RWPE2 (cell line): Measurements from ENCODE around the gene KHDC4.

Experiments
- ATAC-seq: fragments of 200-7000 bp; cut with Tn5 transposase; 3 replicates; pipeline ENCODE4 v1.9.1; 2021; ENCODE audit warnings: low read depth
- DNase-seq: peaks from one replicate; pipeline ENCODE4 v3.0.0-alpha.2; 2020; ENCODE audit warnings: low spot score
- H3K27ac ChIP-seq: fragments of 450-650 bp; 2 replicates; pipeline ENCODE4 v1.5.1; 2017; ENCODE audit warnings: mild to moderate bottlenecking; ENCODE audit not compliant: poor library complexity, severe bottlenecking
- H3K27me3 ChIP-seq: fragments of 250-450 bp; sonication (Bioruptor Pico); 2 replicates; pipeline ENCODE4 v1.5.1; 2021; ENCODE audit warnings: mild to moderate bottlenecking, moderate library complexity; ENCODE audit not compliant: insufficient read depth, poor library complexity, severe bottlenecking
- H3K36me3 ChIP-seq: fragments of 250-450 bp; sonication (Bioruptor Pico); 2 replicates; pipeline ENCODE4 v1.5.1; 2020; ENCODE audit warnings: low read depth, mild to moderate bottlenecking, moderate library complexity
- H3K4me1 ChIP-seq: fragments of 250-450 bp; sonication (Bioruptor Pico); 2 replicates; pipeline ENCODE4 v1.5.1; 2021; ENCODE audit warnings: mild to moderate bottlenecking, moderate library complexity; ENCODE audit not compliant: insufficient read depth, poor library complexity, severe bottlenecking
- H3K4me3 ChIP-seq: fragments of 250-450 bp; sonication (Bioruptor Pico); 2 replicates; pipeline ENCODE4 v1.5.1; 2021; ENCODE audit warnings: mild to moderate bottlenecking, moderate library complexity; ENCODE audit not compliant: severe bottlenecking
- H3K9me3 ChIP-seq: fragments of 250-450 bp; sonication (Bioruptor Pico); 2 replicates; pipeline ENCODE4 v1.5.1; 2021; ENCODE audit warnings: mild to moderate bottlenecking, moderate library complexity; ENCODE audit not compliant: severe bottlenecking
- TF ChIP-seq, protein P1 (sequence below): fragments of 450-650 bp; IDR thresholded peaks from one replicate; pipeline ENCODE4 v1.5.1; 2017; ENCODE audit warnings: mild to moderate bottlenecking, moderate library complexity; ENCODE audit not compliant: poor library complexity, severe bottlenecking

The KHDC4 gene

DNA sequence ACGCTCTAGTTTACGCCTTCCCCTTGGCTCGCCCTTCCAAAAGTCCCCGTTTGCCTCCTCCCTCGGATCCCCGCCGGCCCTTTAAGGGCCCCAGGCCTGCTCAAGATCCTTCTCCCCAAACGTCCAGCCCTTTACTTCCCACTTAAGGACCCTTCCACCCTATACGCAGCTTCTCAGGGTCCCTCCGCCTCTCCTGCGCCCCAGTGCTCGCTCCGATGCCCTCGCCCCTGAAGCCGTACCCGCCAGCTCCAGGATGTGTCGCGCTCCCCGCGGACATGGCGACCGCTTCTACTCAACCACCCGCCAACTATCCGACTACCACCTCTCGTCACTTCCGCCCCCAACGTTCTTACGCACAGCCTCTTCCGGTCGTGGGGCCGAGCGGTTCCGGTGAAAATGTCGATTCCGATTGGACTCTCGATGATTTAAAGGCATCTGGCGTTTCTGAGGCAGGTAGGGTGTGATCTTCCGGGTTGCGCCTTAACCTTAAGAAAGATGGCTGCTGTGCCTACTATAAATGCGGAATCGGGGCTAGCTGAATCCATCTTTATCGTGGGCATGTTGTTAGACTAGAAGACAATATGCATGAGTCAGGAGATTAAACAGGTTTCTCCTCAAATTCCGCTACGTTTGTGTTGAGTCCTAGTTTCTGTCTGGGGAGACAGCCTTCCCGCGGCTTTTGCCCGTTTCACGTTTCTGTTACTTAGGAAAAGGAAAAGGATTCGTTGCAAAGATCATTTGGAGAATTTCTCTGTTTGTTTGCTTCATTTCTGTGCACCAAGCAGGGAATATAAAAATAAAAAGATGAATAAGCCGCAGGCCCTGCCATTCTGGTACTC, at the start of gene KHDC4:
TSS of gene KHDC4 (minus strand) at position 317 of the 839 bp plus-strand sequence. CDS start at position 277, 40 bp downstream.
- no peaks in the 10 kb centered on the region for H3K27me3 ChIP-seq
- H3K4me1 ChIP-seq = peaks cover 36% of the 10 kb centered on the region
- TF ChIP-seq, protein P1, sequence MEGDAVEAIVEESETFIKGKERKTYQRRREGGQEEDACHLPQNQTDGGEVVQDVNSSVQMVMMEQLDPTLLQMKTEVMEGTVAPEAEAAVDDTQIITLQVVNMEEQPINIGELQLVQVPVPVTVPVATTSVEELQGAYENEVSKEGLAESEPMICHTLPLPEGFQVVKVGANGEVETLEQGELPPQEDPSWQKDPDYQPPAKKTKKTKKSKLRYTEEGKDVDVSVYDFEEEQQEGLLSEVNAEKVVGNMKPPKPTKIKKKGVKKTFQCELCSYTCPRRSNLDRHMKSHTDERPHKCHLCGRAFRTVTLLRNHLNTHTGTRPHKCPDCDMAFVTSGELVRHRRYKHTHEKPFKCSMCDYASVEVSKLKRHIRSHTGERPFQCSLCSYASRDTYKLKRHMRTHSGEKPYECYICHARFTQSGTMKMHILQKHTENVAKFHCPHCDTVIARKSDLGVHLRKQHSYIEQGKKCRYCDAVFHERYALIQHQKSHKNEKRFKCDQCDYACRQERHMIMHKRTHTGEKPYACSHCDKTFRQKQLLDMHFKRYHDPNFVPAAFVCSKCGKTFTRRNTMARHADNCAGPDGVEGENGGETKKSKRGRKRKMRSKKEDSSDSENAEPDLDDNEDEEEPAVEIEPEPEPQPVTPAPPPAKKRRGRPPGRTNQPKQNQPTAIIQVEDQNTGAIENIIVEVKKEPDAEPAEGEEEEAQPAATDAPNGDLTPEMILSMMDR = no peak
- H3K4me3 ChIP-seq = peak within 1 kb of the TSS; percentile 91
- ATAC-seq (peak; percentile 87), DNase-seq (peak; percentile 94)
- H3K9me3 ChIP-seq = no peaks in the 10 kb centered on the region
- H3K36me3 ChIP-seq = peaks cover 47% of the 10 kb centered on the region
- peak within 1 kb of the TSS; percentile 72 for H3K27ac ChIP-seq

DNA sequence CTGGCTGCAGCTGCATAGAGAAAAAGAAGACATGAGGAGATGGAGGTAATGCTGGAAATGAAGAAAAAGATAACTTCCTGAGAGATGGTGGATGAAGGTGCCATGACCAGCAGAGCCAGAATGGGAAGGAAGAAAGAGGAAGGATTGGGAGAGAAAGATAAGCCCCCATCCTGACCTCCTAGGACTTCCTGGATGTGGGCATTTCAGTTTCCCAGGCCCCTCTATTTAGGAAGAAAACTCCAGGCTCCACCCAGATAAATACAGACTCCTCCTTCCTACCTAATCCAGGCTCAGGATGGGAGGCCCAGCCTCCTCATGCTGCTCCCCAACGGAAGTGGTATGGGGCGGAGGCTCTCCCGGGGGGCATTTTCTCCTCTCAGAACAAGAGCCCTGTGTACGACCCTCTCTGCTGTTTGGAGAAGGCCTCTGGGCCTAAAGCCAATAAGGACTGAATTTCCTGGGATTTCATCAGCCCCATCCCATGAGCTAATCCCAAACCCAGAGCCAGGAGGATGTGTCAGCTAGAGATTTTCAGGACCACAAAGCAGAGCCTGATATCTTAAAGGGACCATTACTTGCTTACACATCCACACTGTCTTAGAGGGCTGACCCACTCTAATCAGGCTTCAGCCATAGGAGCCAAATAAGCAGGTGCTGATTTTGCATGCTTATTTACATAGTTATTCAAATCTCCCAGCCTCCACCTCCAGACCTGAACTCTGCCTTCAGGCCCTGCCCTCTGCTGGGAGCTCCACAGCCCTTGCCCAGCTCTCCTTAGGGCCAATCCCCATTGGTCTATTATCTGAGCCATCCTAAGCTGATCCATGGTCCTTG, 49.2 kb upstream of the KHDC4 start:
- peak; percentile 80 for ATAC-seq

DNA sequence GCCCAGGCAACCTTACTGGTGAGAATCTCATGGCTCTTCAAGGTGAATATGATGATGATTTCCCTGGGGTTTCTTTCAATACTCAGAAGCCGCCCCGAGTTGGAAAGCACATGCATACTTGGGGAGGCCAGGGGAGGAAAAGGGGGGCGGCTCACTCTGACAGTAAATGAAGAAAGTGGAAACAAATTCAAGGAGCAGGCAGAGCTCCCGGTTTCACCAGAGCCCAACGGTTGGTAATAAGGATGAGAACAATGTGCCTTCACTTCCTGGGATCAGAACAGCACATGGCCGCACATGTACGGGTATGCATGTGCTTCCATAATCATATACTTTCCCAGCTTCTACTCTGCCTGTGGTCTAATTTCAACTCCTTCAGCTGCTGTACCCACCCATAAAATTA, 47.9 kb upstream of the KHDC4 start:
- H3K36me3 ChIP-seq = peaks cover 37% of the 10 kb centered on the region
- no peaks in the 10 kb centered on the region for H3K27me3 ChIP-seq
- peak overlapping the region; percentile 96 for H3K27ac ChIP-seq
- ATAC-seq = no peak
- peaks cover 38% of the 10 kb centered on the region for H3K4me1 ChIP-seq
- no peaks in the 10 kb centered on the region for H3K9me3 ChIP-seq
- no peak for DNase-seq
- peak overlapping the region; percentile 61 for H3K4me3 ChIP-seq
- TF ChIP-seq, protein P1 = no peak

More for the DNA sequence above, 49.2 kb upstream of the KHDC4 start:
- Histone ChIP-seq H3K27me3 (no peaks in the 10 kb centered on the region), H3K9me3 (no peaks in the 10 kb centered on the region), H3K4me3 (peak overlapping the region; percentile 61), H3K36me3 (peaks cover 30% of the 10 kb centered on the region), H3K27ac (peak overlapping the region; percentile 96), H3K4me1 (peaks cover 38% of the 10 kb centered on the region)
- TF ChIP-seq, protein P1 = peak; percentile 32
- peak; percentile 90 for DNase-seq

DNA sequence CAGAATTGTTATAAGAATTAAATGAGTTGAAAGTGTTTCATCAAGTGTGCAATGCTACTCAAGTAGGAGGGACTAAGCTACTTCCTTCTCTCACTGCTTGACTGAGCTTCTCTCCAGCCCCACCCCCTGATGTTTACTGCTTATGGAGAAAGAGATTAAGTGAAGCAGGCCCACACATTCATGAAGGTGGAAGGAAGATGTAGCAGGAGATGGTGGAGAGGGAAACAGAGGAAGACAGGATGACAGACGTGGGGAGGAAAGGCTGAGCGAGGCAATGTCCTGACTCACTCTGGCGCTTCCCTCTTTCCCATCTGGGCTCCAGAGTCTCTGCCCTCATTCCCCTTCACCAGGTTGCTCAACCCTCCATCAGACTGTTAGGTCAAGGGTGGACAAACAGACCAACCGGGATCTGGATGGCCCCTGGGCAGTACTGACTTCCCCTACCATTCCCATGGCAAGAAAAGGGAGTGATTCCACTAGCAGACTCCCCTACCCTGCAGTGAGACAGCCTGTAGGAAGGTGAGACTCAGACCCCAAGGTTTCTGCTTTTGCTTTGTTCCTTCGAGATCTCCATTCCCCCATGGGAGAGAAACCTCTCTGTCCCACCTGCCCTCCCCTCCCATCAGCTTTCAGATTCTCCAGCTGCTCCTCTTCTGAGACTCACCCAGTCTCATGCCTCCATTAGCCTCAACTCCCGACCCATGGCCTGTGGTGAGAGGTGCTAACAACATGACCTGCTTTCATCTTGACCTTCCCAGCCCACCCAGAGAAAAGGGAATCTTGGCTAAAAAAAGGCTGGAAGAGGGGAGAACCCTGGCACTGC, 47.3 kb upstream of the KHDC4 start:
- peaks cover 38% of the 10 kb centered on the region for H3K4me1 ChIP-seq

More for the DNA sequence above, 47.3 kb upstream of the KHDC4 start:
- Histone ChIP-seq H3K27ac (peak overlapping the region; percentile 96), H3K9me3 (no peaks in the 10 kb centered on the region), H3K4me3 (peak overlapping the region; percentile 61), H3K27me3 (no peaks in the 10 kb centered on the region), H3K36me3 (peaks cover 37% of the 10 kb centered on the region)
- DNase-seq = no peak
- TF ChIP-seq, protein P1 = no peak
- peak; percentile 19 for ATAC-seq
